HG02943 (cell line): Measurements from ENCODE around the gene CHST13.

Experiments used
- ATAC-seq: cut with Tn5 transposase; IDR thresholded peaks from one replicate; pipeline ENCODE4 v1.9.1; 2021; ENCODE audit warnings: mild to moderate bottlenecking, low read depth, moderate library complexity; ENCODE audit not compliant: unreplicated experiment

Gene CHST13

DNA sequence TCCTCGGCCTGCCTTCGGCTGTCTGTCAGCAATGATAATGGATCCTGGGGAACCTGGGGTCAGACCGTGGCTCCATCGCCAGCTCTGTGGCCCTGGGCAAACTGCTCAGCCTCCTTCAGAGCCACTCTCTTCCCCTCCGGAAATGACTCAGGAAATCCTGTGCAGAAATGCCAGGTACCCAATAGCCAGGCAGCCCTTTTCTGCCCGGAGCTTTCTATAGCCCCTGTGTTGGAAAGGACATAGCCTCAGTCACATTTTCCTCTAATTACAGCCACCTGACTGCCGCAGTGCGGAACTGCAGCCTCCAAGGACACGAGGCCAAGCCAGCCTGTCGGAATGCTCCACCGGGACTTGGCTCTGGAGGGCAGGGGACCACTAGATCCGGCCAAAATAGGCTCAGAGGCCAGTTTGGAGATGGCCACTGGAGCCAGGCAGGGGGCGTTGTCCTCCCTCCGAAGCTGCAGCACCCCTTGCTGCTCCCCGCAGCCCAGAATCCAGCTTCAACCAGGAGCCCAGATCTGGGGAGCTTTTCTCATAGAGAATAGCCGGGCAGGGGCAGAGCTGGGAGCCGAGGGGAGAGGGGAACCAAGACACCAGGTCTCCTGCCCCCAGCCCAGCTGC is 36.7 kb upstream of the CHST13 start:
- no peak for ATAC-seq

DNA sequence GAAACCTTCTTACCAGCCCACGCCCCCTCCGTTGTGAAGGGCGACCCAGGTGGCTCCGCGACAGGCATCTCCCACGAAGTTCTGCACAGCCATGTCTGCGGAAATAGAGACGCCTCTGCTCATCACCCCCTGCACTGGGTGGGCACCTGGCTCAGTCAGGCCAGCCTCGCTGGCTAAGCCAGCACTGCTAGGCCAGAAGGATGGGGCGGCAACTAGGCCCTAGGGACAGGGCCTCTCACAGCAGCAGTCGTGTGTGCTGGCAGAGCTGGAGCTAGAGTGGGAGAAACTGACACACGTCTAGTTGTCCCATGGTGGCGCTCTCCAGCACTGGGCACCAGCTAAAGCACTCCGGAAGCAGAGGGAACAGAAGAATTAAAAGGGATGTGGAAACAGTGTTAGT is 35.8 kb upstream of the CHST13 start:
- no peak for ATAC-seq

DNA sequence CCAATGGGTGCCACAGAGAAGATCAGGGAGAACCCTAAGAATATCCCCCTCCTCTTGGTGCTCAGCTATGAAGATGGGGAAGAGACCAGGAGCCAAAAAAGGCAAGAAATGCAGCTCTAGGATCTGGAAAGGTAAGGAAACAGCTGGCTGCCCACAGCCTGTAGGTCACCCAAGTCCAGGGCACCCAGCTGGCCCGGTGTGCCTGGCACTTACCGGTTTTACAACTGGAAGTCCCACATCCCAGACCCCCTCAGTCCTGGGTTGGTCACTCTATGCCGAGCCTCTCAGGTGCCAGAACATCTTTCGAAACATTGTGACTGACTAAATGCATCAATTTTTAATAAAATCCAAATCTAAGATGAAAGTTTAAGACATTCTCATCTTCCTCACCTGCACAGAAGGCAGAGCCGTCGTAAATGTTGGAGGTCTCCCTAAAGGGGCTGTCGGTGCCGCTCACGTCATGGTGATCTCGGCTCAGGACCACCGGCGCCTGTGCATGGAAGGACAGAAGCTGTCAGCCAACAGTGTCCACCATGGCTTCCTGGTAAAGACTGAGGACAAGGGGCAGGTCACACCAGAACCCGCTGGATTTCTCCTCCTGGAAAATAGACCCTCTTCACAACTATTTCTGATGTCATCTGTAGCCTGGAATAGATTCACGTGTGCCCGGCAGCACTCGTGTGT is 34.9 kb upstream of the CHST13 start:
- ATAC-seq, result no peak

DNA sequence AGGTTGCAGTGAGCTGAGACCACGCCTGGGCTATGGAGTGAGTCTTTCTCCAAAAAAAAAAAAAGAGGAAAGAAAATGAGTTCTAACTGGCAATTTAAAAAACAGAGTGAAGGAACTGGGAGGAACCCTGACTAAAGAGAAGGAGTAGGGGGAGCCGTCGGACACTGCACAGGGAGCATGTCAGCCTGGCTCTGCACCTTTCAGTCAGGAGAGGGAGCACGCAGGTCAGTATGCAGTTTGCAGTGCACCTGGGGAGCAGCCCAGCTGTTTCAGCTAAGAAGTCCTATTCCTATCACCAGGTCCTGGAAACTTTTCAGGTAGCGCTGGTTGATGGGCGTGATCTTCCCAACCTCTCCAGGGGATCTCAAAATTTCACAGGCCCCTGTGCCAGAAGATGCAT is 33.3 kb upstream of the CHST13 start:
- no peak for ATAC-seq

DNA sequence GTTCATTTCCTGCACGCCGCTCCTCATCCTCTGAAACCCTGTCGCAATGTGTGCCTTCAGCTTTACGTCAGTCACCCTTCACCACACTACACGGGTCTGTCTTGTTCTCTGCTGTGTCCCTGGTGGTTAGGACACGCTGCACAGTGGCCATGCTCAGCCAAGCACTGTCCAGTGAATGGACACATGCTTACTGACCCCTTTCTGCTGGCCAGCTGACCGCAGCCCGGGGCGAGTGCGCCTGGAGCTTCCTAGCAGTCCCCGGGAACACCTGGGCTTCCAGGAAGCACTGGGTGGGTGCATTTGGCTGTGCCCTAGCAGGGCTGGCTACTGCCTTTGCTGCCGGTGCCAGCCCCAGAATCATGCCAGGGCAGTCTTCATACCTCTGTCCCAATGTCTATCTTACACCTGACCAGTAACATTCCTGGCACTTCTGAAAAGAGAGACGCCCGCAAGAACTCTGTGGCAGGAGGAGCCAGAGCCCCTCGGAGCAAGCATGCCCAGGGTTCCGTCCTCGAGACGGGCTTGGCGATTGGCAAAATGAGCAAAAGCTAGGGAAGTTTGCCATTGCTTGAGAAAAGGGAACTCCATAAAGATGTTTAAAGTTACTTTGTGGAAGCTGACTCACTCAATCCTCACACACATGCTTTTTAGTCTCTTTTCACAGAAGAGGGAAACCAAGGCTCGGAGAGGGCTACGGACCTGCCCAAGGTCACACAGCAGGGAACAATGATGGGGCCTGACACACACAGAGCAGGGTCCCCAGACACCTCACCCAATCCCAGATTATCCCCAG is 32.5 kb upstream of the CHST13 start:
- no peak for ATAC-seq

DNA sequence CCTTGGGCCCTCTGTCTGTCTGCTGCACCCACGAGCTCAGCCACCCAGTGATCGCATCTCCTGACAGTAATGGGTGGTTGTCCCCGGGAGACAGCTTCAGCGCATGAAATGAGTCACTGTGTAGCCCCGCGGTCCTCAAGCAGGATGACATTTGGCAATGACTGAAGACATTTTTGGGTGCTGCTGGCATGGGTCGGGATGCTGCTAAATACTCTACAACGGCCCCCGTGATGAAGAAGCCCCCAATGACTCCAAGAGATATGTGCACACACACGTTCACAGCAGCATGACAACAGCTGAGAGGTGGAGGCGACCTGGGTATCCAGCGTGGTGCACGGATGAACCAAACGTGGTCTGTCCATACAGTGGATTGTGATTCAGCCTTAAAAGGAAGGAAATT is 30.9 kb upstream of the CHST13 start:
- ATAC-seq, result no peak

DNA sequence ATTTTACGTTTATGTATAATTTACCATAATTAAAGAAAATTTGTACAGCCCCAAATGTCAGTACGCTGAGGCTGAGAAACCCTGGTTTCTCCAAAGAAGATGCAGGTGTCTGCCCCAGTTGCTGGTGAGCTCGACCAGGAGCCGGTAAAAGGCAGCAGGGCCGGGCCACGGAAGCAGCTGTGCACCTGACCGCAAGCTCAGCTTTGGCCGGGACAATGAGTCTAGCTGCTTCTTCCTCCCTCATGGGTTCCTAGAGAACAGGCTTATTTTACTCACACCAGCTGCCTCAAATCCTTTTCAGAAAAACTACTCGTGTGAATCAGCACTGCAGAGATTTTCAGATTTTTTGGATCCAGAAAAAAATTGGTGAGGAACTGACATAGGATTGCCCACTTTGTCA is 30.2 kb upstream of the CHST13 start:
- ATAC-seq, result no peak

GRCh38 chr3:126494204-126494969 is 29.6 kb upstream of the CHST13 start:
- no peak for ATAC-seq

DNA sequence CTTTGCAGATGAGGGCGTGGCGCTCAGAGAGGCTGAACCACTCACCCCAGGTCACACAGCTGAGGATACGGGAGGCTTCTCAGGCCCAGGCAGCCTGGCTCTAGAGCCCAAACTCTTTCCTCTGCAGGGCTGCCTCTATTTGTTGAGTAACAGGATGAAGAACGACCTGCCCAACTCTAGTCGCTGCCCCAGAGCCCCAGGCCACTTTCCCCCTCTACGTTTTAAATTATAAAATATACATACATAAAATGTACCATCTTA is 29.1 kb upstream of the CHST13 start:
- ATAC-seq, result no peak

DNA sequence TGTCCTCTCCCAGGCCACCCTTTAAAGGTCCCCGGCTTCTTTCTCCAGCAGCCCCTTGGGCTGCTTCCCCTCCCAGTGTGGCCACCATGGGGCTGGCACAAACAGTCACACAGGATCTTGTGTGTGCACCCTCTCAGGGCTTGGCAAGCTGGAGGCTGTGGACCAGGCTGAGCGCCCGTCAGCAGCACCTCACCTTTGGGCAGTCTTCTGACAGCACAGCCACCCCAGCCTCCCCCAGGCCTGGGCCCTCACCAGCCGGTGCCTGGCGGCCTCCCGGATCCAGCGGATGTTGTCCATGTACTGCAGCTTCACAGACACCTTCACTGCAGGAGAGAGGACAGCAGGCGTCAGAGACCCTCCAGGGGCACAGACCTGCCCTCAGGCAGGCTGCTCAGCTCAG is 28.2 kb upstream of the CHST13 start:
- ATAC-seq, result no peak

DNA sequence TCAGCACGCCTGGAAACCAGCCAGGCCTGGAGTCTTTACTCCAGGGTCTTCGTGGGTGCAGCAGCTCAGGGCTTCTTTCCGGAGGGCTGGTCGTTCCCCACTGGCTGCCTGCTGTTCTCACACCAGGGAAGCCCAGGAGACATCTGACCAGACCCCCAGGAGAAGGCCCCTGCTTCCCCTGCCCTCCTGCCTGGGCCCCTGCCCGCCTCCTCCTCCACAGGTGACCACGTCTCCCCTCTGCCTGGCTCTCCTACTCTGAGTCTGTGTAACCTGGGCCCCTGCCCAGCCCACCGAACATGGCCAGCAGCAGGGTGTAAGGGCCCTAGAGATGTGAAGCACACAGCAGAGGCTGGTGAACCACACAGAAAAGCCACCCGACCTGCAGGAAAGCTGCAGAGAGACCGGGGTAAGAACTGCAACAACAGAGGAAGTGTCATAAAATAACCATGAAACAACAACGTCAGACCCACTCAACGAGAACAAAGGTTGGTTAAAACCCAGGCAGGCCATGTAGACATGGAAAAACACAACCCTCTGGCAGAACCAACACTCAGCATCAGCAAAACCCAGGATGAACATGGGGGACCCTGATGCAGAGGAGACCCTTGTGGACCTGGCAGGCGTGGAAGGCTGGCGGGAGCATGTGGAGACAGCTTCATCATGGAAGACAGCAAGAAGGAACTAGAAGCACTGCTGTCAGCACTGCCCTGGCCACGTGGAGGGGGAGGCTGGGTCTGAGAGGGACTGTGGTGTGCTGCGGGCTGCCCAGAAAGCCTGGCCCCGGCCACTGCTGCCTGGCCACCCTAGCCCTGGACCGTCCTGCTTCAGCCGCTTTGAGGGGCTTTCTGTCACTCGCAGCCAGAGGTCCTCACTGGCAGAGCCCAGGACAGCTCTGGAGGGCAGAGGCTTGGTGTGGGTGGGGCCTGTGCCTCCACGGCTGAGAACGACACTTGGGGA is 26.8 kb upstream of the CHST13 start:
- no peak for ATAC-seq

GRCh38 chr3:126497956-126498355 is 26.0 kb upstream of the CHST13 start:
- ATAC-seq, result no peak

- ATAC-seq, result no peak
These were observed 25.5 kb upstream of the CHST13 start for GRCh38 chr3:126498461-126498860.

DNA sequence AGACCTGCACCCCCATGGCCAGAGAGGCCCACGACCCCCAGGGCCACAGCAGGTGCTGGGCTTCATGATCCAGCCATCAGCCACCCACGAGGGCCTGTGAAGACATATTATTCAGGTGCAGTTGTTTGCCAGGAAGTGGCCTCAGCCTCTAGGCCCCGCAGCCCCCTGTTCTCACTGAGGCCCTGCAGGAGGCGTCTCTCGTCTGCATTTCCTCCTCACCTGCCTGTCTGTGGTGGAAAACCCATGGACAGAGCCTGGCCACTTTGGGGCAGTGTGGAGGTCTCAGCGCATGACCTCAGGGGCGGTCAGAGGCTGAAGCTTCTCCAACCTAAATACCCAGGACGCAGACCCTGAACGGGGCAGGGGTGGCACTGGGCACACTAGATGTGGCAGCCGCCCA is 25.0 kb upstream of the CHST13 start:
- ATAC-seq, result no peak

- no peak for ATAC-seq
These were observed 24.6 kb upstream of the CHST13 start for GRCh38 chr3:126499401-126499800.

GRCh38 chr3:126500016-126500415 is 23.9 kb upstream of the CHST13 start:
- no peak for ATAC-seq

GRCh38 chr3:126501054-126501453 is 22.9 kb upstream of the CHST13 start:
- ATAC-seq, result no peak

GRCh38 chr3:126501736-126502135 is 22.2 kb upstream of the CHST13 start:
- no peak for ATAC-seq

- ATAC-seq, result no peak
These were observed 21.3 kb upstream of the CHST13 start for GRCh38 chr3:126502656-126503055.

DNA sequence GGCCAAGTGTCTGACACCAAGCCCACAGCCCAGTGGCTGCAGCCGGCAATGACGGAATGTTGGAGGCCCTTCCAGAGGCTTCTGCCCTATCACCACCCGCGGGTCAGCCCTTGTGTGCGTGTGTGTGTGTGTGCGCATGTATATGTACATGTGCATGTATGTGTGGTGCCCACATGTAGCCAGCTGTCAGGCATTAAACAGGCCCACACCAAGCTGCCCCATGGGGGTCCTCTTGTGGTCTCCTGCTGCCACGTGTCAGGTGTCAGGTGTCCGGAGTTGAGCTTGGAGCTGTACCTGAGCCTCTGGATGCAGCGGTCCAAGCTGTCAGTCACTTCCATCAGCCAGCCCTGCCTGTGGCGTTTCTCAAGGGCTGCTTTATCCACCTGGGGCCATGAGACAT is 20.3 kb upstream of the CHST13 start:
- no peak for ATAC-seq
